KOPT-K1 (cell line): Measurements from ENCODE around the gene EPB41L1.

Experiments
- H3K27ac ChIP-seq: fragments of 200-600 bp; sonication (generic); 2 replicates; pipeline ENCODE4 v1.5.1; 2016; ENCODE audit warnings: antibody characterized with exemption, mild to moderate bottlenecking, low read depth, low read length; ENCODE audit not compliant: poor library complexity, severe bottlenecking
- H3K36me3 ChIP-seq: fragments of 200-600 bp; sonication (generic); 2 replicates; pipeline ENCODE4 v1.5.1; 2017; ENCODE audit warnings: antibody characterized with exemption, mild to moderate bottlenecking, low read length, moderate library complexity; ENCODE audit not compliant: insufficient read depth
- H3K9me3 ChIP-seq: fragments of 200-600 bp; sonication (generic); 2 replicates; pipeline ENCODE4 v1.5.1; 2017; ENCODE audit warnings: antibody characterized with exemption, low read length, mild to moderate bottlenecking; ENCODE audit not compliant: insufficient read depth, poor library complexity, severe bottlenecking

The EPB41L1 gene

GRCh38 chr20:36273414-36274180, 119.1 kb downstream of the EPB41L1 start:
- Histone ChIP-seq H3K27ac (no peak overlapping the region), H3K9me3 (no peaks in the 10 kb centered on the region), H3K36me3 (no peaks in the 10 kb centered on the region)

DNA sequence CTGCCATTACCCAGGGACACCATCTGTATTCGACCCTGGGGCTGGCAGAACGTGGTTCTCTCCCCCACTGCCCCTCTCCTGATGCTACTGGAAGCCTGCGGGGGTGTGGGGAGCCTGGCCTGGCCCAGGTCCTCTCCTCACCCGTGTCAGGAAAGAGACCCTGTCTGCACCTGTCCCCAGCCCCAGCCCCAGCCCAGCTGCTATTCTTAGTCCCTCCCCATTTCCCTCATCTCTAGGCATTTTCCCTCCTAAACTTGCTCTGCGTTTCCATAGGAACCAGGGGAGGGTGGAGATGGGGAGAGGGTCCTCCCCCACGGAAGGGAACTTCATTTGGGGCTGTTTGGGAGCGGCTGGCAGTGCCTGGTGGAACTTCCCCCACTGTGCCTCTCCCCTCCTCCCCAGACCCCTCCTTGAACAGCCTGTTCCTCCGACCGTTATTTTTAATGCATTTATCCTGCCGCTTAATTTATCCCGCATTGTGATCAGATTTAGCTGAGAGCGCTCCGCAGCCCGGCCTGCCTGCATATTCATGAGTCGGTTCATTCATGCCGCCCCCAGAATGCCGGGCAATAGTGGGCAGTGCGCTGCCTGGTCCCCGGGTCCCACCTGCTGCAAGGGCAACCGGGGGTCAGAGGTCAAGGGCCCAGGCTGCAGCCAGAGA, 119.8 kb downstream of the EPB41L1 start:
- no peaks in the 10 kb centered on the region for H3K36me3 ChIP-seq
- no peaks in the 10 kb centered on the region for H3K9me3 ChIP-seq
- no peak overlapping the region for H3K27ac ChIP-seq

DNA sequence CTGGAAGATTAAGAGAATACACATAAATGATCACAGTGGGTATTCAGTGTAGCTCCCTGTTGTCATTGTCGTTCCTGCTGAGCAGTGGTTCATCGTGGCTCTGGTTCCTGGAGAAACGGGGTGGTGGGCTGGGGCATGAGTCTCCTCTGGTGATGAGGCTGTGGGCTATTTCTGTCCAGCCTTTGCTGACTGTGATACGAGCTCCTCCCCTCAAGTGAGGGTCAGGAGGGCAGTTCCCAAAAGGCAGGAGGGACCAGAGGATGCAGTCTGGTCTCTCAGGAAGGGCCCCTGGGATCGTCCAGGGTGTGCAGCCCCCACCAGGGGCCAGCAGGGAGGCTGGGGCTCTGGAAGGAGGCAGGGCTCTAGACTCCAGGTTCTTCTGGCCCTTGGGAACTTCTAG, 120.5 kb downstream of the EPB41L1 start:
- Histone ChIP-seq H3K9me3 (no peaks in the 10 kb centered on the region), H3K36me3 (no peaks in the 10 kb centered on the region), H3K27ac (no peak overlapping the region)

DNA sequence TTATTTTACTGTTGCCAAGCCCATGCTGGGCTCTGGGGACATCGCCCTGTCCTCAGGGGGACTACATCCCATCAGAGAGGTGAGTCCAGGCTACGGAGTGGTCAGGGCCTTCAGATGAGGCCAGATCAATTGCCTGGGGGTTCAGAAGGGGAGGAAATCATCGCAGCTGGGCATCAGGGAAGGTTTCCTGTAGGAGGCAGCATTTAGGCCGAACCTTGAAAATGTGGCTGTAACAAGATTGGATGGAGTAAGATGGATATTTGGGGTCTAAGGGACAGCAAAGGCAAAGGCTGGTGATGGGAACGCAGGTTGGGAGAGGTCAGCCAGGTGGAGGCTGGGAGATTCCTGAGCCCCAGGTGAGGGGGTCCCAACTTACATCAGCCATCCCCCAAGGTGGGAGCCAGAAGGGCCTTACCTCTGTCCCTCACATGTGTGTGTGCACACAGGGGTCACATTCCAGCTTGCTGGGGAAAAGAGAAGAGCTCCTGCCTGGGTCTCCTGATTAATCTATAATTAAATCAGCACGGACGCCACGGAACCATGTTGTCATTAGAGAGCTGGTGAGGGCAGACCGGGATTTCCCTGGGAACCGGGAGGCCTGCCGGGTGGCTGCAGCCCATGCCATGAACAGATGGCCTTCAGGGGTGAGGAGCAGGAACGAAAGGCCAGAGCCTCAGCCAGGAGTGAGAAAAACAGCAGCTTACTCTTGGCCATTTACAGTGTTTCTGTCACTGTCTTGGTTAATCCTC, 121.1 kb downstream of the EPB41L1 start:
- no peaks in the 10 kb centered on the region for H3K9me3 ChIP-seq

DNA sequence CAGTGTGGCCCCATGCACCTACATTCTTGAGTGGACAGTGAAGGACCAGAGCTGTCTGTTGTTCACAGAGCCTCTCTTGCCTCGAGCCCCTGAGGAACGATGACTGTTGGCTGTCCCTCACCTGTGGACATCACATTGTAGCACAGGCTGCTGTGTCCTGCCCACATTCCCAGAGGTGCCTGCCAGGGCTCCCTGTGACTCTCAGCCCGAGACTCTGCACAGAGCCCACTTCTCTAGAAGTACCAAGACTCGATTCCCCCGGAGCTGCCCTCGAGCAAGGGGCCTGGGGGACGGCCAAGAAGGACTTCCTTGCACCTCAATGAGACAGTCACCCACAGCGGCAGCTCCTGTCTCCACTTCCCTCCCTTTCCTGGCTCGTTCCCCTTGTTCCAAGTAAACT, 123.0 kb downstream of the EPB41L1 start:
- Histone ChIP-seq H3K9me3 (no peaks in the 10 kb centered on the region), H3K36me3 (no peaks in the 10 kb centered on the region), H3K27ac (no peak overlapping the region)

More for the DNA sequence above, 121.1 kb downstream of the EPB41L1 start:
- no peak overlapping the region for H3K27ac ChIP-seq
- no peaks in the 10 kb centered on the region for H3K36me3 ChIP-seq

DNA sequence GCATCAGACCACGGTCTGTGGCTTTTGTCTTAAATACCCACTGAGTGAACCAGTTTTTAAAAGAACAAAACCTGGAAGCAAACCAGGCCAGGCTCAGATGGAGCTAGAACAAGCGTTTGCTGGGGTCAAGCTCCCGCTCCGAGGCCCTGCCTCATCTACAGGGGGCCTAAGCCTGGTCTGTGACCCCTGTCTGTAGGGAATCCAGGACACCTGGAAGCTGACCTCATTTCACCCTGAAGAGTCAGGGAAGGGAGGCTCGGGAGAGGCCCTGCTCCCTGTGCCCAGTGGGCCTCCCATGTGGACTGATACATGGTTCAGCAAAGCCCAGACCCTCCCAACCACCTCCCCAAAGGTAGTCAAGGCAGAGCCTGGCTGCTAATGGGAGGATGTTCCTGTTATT, 124.8 kb downstream of the EPB41L1 start:
- Histone ChIP-seq H3K9me3 (no peaks in the 10 kb centered on the region), H3K27ac (no peak overlapping the region), H3K36me3 (no peaks in the 10 kb centered on the region)

DNA sequence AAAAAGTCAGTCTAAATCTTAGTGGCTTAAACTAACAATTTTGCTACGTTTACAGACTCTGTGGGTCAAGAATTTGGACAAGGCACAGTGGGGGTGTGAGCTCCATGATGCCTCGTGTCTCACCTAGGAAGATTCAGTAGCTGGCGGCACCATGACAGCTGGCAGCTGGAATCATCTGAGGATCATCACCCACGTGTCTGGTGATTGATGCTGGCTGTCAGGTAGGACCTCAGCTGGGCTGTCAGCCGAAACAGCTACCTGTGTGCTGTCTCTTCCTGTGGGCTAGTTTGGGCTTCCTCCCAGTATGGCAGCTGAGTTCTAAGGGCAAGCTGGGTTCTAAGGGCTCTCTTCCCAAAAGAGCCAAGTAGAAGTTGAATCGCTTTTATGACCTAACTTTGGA, 125.2 kb downstream of the EPB41L1 start:
- no peaks in the 10 kb centered on the region for H3K36me3 ChIP-seq
- H3K27ac ChIP-seq, result no peak overlapping the region
- no peaks in the 10 kb centered on the region for H3K9me3 ChIP-seq

DNA sequence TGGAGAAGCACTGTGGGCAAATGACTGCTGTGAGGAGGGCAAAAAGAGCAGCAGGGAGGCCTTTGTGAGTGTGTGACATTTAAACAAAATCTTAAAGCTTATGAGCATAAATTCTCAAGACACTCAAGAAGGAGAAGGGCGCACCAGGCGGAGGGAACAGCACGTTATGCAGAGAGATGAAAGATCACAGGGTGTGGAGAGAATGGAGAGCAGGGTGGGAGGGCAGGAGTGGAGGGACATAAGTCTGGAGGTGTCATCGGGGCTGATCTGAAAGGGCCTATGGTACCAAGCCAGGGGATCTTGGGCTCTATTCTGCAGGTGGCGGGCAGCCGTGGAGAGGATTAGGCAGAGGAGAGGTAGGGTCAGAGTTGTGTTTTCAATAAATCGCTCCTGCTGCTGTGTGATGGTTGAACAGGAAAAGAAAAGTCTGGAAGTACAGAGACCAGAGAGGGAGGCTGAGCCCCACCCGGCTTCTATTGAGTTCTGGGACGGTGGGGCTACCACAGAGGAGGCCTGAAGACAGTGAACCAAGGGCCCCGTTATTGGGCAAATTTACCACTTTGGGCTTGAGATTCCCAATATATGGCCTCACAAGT, 127.3 kb downstream of the EPB41L1 start:
- no peaks in the 10 kb centered on the region for H3K9me3 ChIP-seq
- H3K36me3 ChIP-seq, result no peaks in the 10 kb centered on the region
- no peak overlapping the region for H3K27ac ChIP-seq
